Measurements from ENCODE around the gene WARS2.
"Not testable (repeated sequence)": the region's sequence is repeated elsewhere in the genome, so short reads cannot be mapped to it uniquely, and the experiment has no call there.

Gene WARS2

DNA sequence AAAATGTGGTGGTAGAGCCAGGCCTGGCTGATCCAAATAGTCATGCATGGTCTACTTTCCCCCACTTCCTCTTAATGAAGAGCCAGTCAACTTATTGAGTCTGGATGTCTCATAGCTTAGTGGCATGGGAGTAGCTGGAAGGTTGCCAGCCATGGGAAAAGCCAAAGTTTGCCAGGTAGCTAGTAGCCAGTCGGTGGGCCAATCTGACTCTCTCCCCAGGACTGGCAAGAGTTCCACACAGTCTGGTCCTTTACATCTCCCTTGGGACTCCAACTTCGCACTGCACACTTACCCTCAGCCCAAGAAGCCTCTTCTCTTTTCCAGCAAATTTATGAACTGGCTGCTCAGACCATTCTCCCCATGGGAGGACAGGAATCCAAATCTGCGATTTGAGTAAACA, 8.3 kb downstream of the WARS2 start:
- no peaks in the 10 kb centered on the region for H3K27me3 ChIP-seq (ENCODE audit: insufficient read depth, low read length)
- no peaks in the 10 kb centered on the region for H3K9me3 ChIP-seq (ENCODE audit: low read length)
- H3K4me1 ChIP-seq (ENCODE audit: insufficient read depth, low read length), result no peaks in the 10 kb centered on the region
- no peaks in the 10 kb centered on the region for H3K36me3 ChIP-seq (ENCODE audit: insufficient read depth, low read length)
- no peak overlapping the region for H3K4me3 ChIP-seq (ENCODE audit: low read length)
- H2AFZ ChIP-seq (ENCODE audit: low read depth, low read length), result no peak overlapping the region

DNA sequence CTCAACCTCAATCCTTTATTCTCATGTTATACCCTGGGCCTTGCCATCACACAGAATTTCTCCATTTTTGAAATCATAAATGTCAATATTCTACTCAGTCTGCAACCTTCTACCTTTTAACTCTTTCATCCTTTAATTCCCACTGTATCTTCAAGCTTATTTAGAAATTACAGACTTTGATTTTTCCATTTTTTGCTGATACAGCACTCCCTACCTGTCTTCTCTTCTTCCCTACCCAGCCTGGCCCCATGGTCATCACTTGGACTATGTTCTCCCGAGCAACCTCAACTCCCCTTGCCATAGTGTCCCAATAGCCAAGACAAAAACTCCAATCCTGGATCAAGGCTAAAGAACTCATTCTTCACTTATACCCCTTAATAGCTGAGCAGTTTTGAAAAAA, 14.6 kb downstream of the WARS2 start:
- Histone ChIP-seq H3K36me3 (ENCODE audit: insufficient read depth, low read length) (no peaks in the 10 kb centered on the region), H3K4me1 (ENCODE audit: insufficient read depth, low read length) (no peaks in the 10 kb centered on the region), H3K4me3 (ENCODE audit: low read length) (no peak overlapping the region), H3K9me3 (ENCODE audit: low read length) (no peaks in the 10 kb centered on the region), H3K27me3 (ENCODE audit: insufficient read depth, low read length) (no peaks in the 10 kb centered on the region), H2AFZ (ENCODE audit: low read depth, low read length) (no peak overlapping the region)

DNA sequence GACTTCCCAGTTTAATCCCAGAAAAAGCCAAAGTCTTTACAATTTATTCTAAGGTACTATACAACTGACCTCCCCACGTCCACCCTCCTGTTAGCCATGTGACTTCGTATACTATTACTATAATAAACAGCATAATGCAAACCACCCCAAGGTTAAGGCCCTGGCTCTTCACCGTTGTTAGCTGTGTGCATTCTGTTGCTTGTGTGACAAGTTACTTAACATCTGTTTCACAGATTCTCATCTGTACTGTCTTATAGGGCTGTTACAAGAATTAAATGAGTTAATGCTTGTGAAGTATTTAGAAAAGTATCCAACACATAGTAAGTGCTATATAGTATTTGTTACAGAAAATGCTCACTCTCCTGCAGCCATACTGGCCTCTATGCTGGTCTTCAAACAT, 15.7 kb downstream of the WARS2 start:
- no peak overlapping the region for H2AFZ ChIP-seq (ENCODE audit: low read depth, low read length)
- H3K9me3 ChIP-seq (ENCODE audit: low read length), result no peaks in the 10 kb centered on the region
- no peaks in the 10 kb centered on the region for H3K4me1 ChIP-seq (ENCODE audit: insufficient read depth, low read length)
- no peaks in the 10 kb centered on the region for H3K36me3 ChIP-seq (ENCODE audit: insufficient read depth, low read length)
- no peaks in the 10 kb centered on the region for H3K27me3 ChIP-seq (ENCODE audit: insufficient read depth, low read length)
- H3K4me3 ChIP-seq (ENCODE audit: low read length), result no peak overlapping the region

DNA sequence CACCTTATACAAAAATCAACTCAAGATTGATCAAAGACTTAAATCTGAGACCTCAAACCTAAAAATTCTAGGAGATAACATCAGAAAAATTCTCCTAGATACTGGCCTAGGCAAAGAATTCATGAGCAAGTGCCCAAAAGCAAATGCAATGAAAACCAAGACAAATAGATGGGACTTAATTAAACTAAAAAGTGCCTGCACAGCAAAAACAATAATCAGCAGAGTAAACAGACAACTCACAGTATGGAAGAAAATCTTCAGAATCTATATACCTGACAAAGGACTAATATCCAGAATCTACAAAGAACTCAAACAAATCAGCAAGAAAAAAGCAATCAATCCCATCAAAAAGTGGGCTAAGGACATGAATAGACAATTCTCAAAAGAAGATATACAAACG, 18.6 kb downstream of the WARS2 start:
- not testable (repeated sequence) for H3K27me3 ChIP-seq (ENCODE audit: insufficient read depth, low read length); H3K9me3 ChIP-seq (ENCODE audit: low read length); H2AFZ ChIP-seq (ENCODE audit: low read depth, low read length); H3K4me1 ChIP-seq (ENCODE audit: insufficient read depth, low read length); H3K4me3 ChIP-seq (ENCODE audit: low read length); H3K36me3 ChIP-seq (ENCODE audit: insufficient read depth, low read length)

DNA sequence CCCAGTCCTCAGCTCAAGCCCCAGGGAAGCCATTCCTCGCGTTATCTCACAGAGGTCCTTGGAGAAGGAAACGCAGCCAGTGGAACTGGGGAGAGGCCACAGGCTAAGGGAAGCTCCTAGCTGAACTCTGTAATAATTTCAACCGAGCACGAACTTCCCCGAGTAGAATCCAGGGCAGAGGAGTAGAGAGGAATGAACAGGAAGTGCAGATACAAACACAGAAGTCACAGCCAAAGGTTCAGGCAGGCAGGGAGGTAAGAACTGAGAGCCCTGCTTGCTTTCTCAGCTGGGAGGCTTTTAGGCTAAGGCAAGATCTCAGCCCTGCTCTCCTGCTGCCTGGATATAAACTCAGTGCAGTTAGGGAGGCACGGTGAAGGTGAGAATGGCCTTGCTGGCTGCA, 23.7 kb downstream of the WARS2 start:
- H3K9me3 ChIP-seq (ENCODE audit: low read length), result no peaks in the 10 kb centered on the region
- no peaks in the 10 kb centered on the region for H3K36me3 ChIP-seq (ENCODE audit: insufficient read depth, low read length)
- no peaks in the 10 kb centered on the region for H3K27me3 ChIP-seq (ENCODE audit: insufficient read depth, low read length)
- no peak overlapping the region for H2AFZ ChIP-seq (ENCODE audit: low read depth, low read length)
- peaks cover 6% of the 10 kb centered on the region for H3K4me1 ChIP-seq (ENCODE audit: insufficient read depth, low read length)
- no peak overlapping the region for H3K4me3 ChIP-seq (ENCODE audit: low read length)

DNA sequence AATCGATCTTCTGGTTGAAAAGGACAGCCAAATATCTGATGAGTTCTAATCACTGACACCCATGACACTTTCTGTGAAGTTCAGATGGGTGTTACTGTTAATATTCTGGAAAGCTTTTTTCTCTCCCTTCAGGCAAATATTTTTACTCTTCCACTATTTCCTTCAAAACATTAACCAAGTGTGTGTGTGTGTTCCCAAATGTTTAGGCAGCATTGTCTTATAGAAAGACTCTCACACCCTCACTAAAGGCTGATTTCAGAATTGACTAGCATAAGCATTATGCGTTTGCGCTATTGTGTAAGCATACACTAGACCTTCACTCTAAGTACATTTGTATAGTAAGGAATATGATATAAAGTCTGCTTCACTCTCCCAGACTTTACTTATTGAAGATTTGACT, 24.7 kb downstream of the WARS2 start:
- Histone ChIP-seq H3K27me3 (ENCODE audit: insufficient read depth, low read length) (no peaks in the 10 kb centered on the region), H3K4me3 (ENCODE audit: low read length) (no peak overlapping the region), H3K9me3 (ENCODE audit: low read length) (no peaks in the 10 kb centered on the region), H3K36me3 (ENCODE audit: insufficient read depth, low read length) (no peaks in the 10 kb centered on the region), H2AFZ (ENCODE audit: low read depth, low read length) (no peak overlapping the region), H3K4me1 (ENCODE audit: insufficient read depth, low read length) (peaks cover 6% of the 10 kb centered on the region)

DNA sequence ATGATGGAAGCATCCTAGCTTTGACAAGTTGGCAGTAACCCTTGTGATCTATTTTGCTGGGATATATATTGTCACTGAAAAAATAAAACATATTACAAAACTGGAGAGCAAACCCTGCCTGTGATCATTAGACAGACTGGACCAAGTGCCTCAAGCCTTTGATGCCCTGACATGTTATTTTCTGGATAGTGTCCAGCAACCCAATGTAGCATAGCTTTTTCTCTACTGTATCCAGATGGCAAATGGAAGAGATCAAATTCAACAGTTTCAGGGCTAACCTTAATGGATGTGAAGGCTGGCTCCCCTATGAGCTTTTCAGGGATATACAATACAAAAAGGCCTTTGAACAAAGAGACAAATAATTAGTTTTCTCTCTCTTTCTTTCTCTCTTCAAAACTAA, 25.1 kb downstream of the WARS2 start:
- Histone ChIP-seq H3K27me3 (ENCODE audit: insufficient read depth, low read length) (no peaks in the 10 kb centered on the region), H3K4me1 (ENCODE audit: insufficient read depth, low read length) (peaks cover 6% of the 10 kb centered on the region), H3K4me3 (ENCODE audit: low read length) (no peak overlapping the region), H3K36me3 (ENCODE audit: insufficient read depth, low read length) (no peaks in the 10 kb centered on the region), H3K9me3 (ENCODE audit: low read length) (no peaks in the 10 kb centered on the region), H2AFZ (ENCODE audit: low read depth, low read length) (no peak overlapping the region)

DNA sequence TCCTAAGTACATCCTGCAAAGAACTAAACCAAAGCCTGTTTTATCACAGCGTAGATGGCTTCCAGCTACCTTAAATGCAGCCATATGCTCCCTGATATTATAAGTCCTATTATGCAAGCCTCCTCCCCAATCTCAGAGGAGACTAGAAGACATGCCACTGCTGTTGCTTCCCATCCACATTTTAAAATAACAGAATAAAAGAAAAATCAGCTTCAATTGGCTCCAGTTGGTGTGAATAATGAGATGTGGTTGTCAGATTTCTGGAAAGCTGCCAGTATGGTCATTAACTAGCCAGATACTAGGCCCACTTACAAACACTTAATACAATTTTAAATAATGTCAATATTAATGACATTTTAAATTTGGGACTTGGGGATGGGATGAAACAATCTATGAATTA, 25.7 kb downstream of the WARS2 start:
- Histone ChIP-seq H3K27me3 (ENCODE audit: insufficient read depth, low read length) (no peaks in the 10 kb centered on the region), H3K36me3 (ENCODE audit: insufficient read depth, low read length) (no peaks in the 10 kb centered on the region), H3K4me3 (ENCODE audit: low read length) (no peak overlapping the region), H3K9me3 (ENCODE audit: low read length) (no peaks in the 10 kb centered on the region), H2AFZ (ENCODE audit: low read depth, low read length) (no peak overlapping the region), H3K4me1 (ENCODE audit: insufficient read depth, low read length) (peaks cover 6% of the 10 kb centered on the region)

DNA sequence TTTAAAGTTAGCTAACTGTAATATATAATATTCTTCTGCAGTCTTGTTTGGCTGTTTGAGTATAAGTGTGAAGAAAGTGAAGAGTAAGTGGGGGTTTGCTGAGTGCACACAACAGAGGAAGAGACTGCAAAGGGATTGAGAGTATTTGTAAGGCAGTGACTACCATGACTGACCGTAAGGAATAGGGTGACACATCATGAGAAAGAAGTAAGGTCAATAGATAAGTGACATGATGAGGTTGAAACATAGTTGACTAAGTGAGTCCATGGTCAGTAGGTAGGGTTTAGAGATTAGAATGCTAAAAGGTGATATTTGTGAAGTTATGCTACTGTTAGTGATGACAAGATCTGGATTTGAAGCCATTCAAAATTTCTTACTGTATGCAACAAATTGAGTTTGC, 27.7 kb downstream of the WARS2 start:
- Histone ChIP-seq H3K9me3 (ENCODE audit: low read length) (no peaks in the 10 kb centered on the region), H2AFZ (ENCODE audit: low read depth, low read length) (no peak overlapping the region), H3K36me3 (ENCODE audit: insufficient read depth, low read length) (no peaks in the 10 kb centered on the region), H3K4me3 (ENCODE audit: low read length) (no peak overlapping the region), H3K4me1 (ENCODE audit: insufficient read depth, low read length) (peaks cover 6% of the 10 kb centered on the region), H3K27me3 (ENCODE audit: insufficient read depth, low read length) (no peaks in the 10 kb centered on the region)

DNA sequence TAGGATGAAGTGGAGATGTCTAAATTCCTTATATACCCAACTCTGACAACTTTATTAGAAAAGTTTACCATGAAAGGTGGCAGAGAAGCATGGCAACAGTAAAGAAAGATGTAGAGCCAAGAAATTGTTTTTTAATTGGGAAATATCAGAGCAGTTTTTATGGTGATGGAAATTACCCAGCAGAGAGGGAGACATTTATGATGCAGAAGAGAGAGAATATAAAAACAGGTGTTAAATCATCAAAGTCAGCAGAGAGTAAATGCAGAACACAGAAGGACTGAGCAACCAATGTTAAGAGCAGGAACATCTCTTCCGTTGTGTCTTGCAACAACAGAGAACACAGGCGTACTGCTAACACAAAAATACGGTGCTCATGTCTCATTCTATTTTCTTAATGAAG, 28.2 kb downstream of the WARS2 start:
- Histone ChIP-seq H3K9me3 (ENCODE audit: low read length) (no peaks in the 10 kb centered on the region), H3K4me3 (ENCODE audit: low read length) (no peak overlapping the region), H3K36me3 (ENCODE audit: insufficient read depth, low read length) (no peaks in the 10 kb centered on the region), H3K27me3 (ENCODE audit: insufficient read depth, low read length) (no peaks in the 10 kb centered on the region), H3K4me1 (ENCODE audit: insufficient read depth, low read length) (peaks cover 6% of the 10 kb centered on the region), H2AFZ (ENCODE audit: low read depth, low read length) (no peak overlapping the region)

DNA sequence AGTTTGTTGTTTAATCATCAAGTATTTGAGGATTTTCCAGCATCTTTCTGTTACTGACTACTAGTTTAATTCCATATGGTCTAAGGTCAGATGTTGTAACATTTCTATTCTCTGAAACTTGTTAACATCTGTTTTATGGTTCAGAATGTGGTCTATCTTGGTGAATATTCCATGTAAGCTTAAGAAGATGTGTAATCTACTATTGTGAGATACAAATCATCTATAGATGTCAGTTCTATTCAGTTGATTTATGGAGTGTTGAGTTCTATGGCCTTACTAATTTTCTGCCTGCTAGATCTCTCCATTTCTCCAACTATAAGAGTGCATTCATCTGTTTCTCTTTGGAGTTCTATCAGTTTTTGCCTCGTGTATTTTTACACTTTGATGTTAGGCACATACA, 31.5 kb downstream of the WARS2 start:
- H3K4me3 ChIP-seq (ENCODE audit: low read length), result no peak overlapping the region
- H2AFZ ChIP-seq (ENCODE audit: low read depth, low read length), result no peak overlapping the region

DNA sequence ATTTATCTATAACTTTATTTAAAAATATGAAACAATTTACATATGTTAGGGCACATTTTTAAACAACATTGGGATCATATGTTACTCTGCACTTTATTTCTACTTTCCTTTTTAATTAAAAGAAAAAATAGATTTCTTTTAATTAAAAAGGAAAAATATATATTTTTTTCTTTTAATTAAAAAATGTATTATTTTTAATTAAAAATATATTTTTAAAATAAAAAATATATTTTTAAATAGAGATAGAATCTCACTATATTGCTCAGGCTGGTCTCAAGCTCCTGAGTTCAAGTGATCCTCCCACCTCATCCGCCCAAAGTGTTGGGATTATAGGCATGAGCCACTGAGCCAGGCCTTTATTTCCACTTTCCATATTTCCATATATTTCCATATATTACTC, 36.7 kb downstream of the WARS2 start:
- no peak overlapping the region for H3K4me3 ChIP-seq (ENCODE audit: low read length)
- no peak overlapping the region for H2AFZ ChIP-seq (ENCODE audit: low read depth, low read length)

More for the DNA sequence above, 31.5 kb downstream of the WARS2 start:
- Histone ChIP-seq H3K9me3 (ENCODE audit: low read length) (no peaks in the 10 kb centered on the region), H3K27me3 (ENCODE audit: insufficient read depth, low read length) (no peaks in the 10 kb centered on the region), H3K4me1 (ENCODE audit: insufficient read depth, low read length) (no peaks in the 10 kb centered on the region), H3K36me3 (ENCODE audit: insufficient read depth, low read length) (no peaks in the 10 kb centered on the region)

DNA sequence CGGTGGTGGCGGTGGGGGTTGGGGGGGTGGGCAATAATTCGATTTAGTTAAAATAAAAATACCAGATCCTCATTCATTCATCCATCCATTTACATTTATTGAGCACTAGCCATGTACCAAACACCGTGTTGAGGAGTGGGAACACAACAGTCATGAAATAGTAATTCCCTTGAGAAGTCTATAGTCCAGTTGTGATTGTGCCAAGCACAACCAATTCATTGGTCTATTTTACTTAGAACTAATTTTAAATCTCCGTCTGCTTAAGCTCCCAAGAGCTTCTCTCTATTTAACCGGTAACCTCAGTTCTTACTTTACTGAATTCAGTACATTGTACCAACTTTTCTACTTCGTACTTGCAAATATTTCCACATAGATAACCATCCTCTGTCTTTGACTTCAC, 38.4 kb downstream of the WARS2 start:
- Histone ChIP-seq H3K4me3 (ENCODE audit: low read length) (no peak overlapping the region), H2AFZ (ENCODE audit: low read depth, low read length) (no peak overlapping the region), H3K36me3 (ENCODE audit: insufficient read depth, low read length) (no peaks in the 10 kb centered on the region)

More for the DNA sequence above, 36.7 kb downstream of the WARS2 start:
- no peaks in the 10 kb centered on the region for H3K4me1 ChIP-seq (ENCODE audit: insufficient read depth, low read length)
- H3K9me3 ChIP-seq (ENCODE audit: low read length), result no peaks in the 10 kb centered on the region
- no peaks in the 10 kb centered on the region for H3K36me3 ChIP-seq (ENCODE audit: insufficient read depth, low read length)
- H3K27me3 ChIP-seq (ENCODE audit: insufficient read depth, low read length), result no peaks in the 10 kb centered on the region

DNA sequence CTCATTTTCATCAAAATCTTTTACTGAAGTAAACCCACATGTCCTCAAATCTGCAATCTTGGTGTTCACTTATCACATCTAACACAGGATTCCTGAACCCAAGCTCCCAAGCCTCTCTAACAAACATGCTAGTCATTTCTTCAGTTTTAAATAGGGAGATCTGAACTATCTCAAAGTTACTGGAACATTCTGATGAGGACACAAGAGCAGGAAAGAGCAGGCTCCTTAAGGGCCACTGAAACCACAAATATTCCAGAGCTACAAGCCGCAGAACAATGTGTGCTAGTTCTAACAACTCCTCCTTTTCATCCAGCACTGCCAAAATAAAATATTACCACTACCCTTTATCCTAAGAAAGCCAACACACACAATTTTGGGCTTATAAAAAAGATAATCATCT, 38.9 kb downstream of the WARS2 start:
- Histone ChIP-seq H3K9me3 (ENCODE audit: low read length) (no peaks in the 10 kb centered on the region), H3K4me1 (ENCODE audit: insufficient read depth, low read length) (no peaks in the 10 kb centered on the region), H3K4me3 (ENCODE audit: low read length) (no peak overlapping the region), H3K36me3 (ENCODE audit: insufficient read depth, low read length) (no peaks in the 10 kb centered on the region), H2AFZ (ENCODE audit: low read depth, low read length) (no peak overlapping the region), H3K27me3 (ENCODE audit: insufficient read depth, low read length) (no peaks in the 10 kb centered on the region)

More for the DNA sequence above, 38.4 kb downstream of the WARS2 start:
- Histone ChIP-seq H3K9me3 (ENCODE audit: low read length) (no peaks in the 10 kb centered on the region), H3K27me3 (ENCODE audit: insufficient read depth, low read length) (no peaks in the 10 kb centered on the region), H3K4me1 (ENCODE audit: insufficient read depth, low read length) (no peaks in the 10 kb centered on the region)
